Astrocyte (in vitro differentiated cells and primary cell): Measurements from ENCODE around the gene RBFOX2. TPM values are rescaled to one million over a fixed set of nuclear protein-coding genes. Genes with fewer than 3 reads are reported as not detected.
A peak's percentile ranks its signal among the peaks of the same experiment; 100 is the strongest.

Experiments used
- DNase-seq: peaks from one replicate; pipeline ENCODE4 v3.0.0-alpha.2; 2010; ENCODE audit warnings: low read depth
- FAIRE-seq: peaks from 2 replicates; lab custom pipeline; 2011; peaks lifted over from hg19 to GRCh38; lab: Jason Lieb, UNC
- H2AFZ ChIP-seq: 2 replicates; pipeline ENCODE4 v1.6.0; 2012; ENCODE audit warnings: low read depth, low read length, inconsistent platforms
- H3K27ac ChIP-seq: 2 replicates; pipeline ENCODE4 v1.5.1; 2011; ENCODE audit warnings: low read depth, low read length, inconsistent platforms
- H3K27me3 ChIP-seq: 2 replicates; pipeline ENCODE4 v1.6.0; 2011; ENCODE audit warnings: low read length, inconsistent platforms; ENCODE audit not compliant: insufficient read depth
- H3K36me3 ChIP-seq: 2 replicates; pipeline ENCODE4 v1.5.1; 2011; ENCODE audit warnings: low read length, inconsistent platforms; ENCODE audit not compliant: insufficient read depth
- H3K4me1 ChIP-seq: 2 replicates; pipeline ENCODE4 v1.5.1; 2011; ENCODE audit warnings: low read length, inconsistent platforms; ENCODE audit not compliant: insufficient read depth
- H3K4me2 ChIP-seq: 2 replicates; pipeline ENCODE4 v1.6.0; 2012; ENCODE audit warnings: low read length, inconsistent platforms
- H3K4me3 ChIP-seq: 2 replicates; pipeline ENCODE4 v1.5.1; 2011; ENCODE audit warnings: low read depth, mild to moderate bottlenecking, low read length, inconsistent platforms; ENCODE audit not compliant: insufficient read depth
- H3K79me2 ChIP-seq: 2 replicates; pipeline ENCODE4 v1.6.0; 2012; ENCODE audit warnings: mild to moderate bottlenecking, low read length, inconsistent platforms; ENCODE audit not compliant: insufficient read depth
- H3K9ac ChIP-seq: 2 replicates; pipeline ENCODE4 v1.6.0; 2012; ENCODE audit warnings: mild to moderate bottlenecking, low read length, inconsistent platforms
- H3K9me3 ChIP-seq: 2 replicates; pipeline ENCODE4 v1.5.1; 2012; ENCODE audit warnings: low read depth, mild to moderate bottlenecking, low read length, inconsistent platforms; ENCODE audit not compliant: insufficient read depth
- H4K20me1 ChIP-seq: 2 replicates; pipeline ENCODE4 v1.6.0; 2012; ENCODE audit warnings: low read length, inconsistent platforms; ENCODE audit not compliant: insufficient read depth
- H3K27ac Mint-ChIP-seq: one replicate; pipeline ENCODE4 v1.8.0; 2021; ENCODE audit warnings: mild to moderate bottlenecking, mixed read lengths; ENCODE audit not compliant: unreplicated experiment
- H3K27me3 Mint-ChIP-seq: one replicate; pipeline ENCODE4 v1.8.0; 2021; ENCODE audit warnings: low read depth, mixed read lengths; ENCODE audit not compliant: unreplicated experiment
- H3K36me3 Mint-ChIP-seq: one replicate; pipeline ENCODE4 v1.8.0; 2021; ENCODE audit warnings: low read depth, mixed read lengths; ENCODE audit not compliant: unreplicated experiment
- H3K4me1 Mint-ChIP-seq: one replicate; pipeline ENCODE4 v1.8.0; 2021; ENCODE audit warnings: low read depth, mixed read lengths; ENCODE audit not compliant: unreplicated experiment
- H3K4me3 Mint-ChIP-seq: one replicate; pipeline ENCODE4 v1.8.0; 2021; ENCODE audit warnings: mild to moderate bottlenecking, moderate library complexity, mixed read lengths; ENCODE audit not compliant: unreplicated experiment
- H3K9me3 Mint-ChIP-seq: one replicate; pipeline ENCODE4 v1.8.0; 2021; ENCODE audit warnings: mild to moderate bottlenecking, mixed read lengths; ENCODE audit not compliant: unreplicated experiment
- CTCF ChIP-seq: IDR thresholded peaks from 2 replicates; pipeline ENCODE4 v1.5.1; 2011; ENCODE audit warnings: low read depth, mild to moderate bottlenecking, inconsistent platforms, low read length, moderate library complexity; ENCODE audit not compliant: insufficient read depth
- EZH2 ChIP-seq: IDR thresholded peaks from 2 replicates; pipeline ENCODE4 v1.6.1; 2012; ENCODE audit warnings: mild to moderate bottlenecking, low read length, inconsistent platforms; ENCODE audit not compliant: insufficient read depth
- total RNA-seq: library from RNA; stranded (reverse); gene quantifications from 2 replicates; pipeline ENCODE4 v1.2.1, GENCODE V29; 2021

The RBFOX2 gene
- total RNA-seq, 1 donor from 2014 or later = 169 TPM

- Histone ChIP-seq H4K20me1 (peaks cover 74% of the 10 kb centered on the region), H2AFZ (no peak overlapping the region), H3K27me3 (no peaks in the 10 kb centered on the region), H3K9me3 (no peaks in the 10 kb centered on the region), H3K36me3 (peaks cover 18% of the 10 kb centered on the region), H3K4me2 (no peak overlapping the region), H3K79me2 (peaks cover 89% of the 10 kb centered on the region), H3K27ac (no peak overlapping the region), H3K4me3 (no peak overlapping the region), H3K9ac (no peak overlapping the region), H3K4me1 (peaks cover 61% of the 10 kb centered on the region)
- no peak overlapping the region for H3K4me3 Mint-ChIP-seq
- H3K9me3 Mint-ChIP-seq = no peaks in the 10 kb centered on the region
- H3K27ac Mint-ChIP-seq = no peak overlapping the region
- H3K36me3 Mint-ChIP-seq = peaks cover 16% of the 10 kb centered on the region
- FAIRE-seq (no peak), DNase-seq (no peak)
- H3K27me3 Mint-ChIP-seq = no peaks in the 10 kb centered on the region
- peaks cover 47% of the 10 kb centered on the region for H3K4me1 Mint-ChIP-seq
- no peak for TF ChIP-seq EZH2
- no peak for TF ChIP-seq CTCF
Observed at GRCh38 chr22:35781898-35782297, 246.7 kb downstream of the RBFOX2 start.

- Mint-ChIP-seq H3K27me3 (no peaks in the 10 kb centered on the region), H3K4me1 (peaks cover 33% of the 10 kb centered on the region), H3K4me3 (no peak overlapping the region), H3K36me3 (peaks cover 5% of the 10 kb centered on the region), H3K9me3 (no peaks in the 10 kb centered on the region), H3K27ac (peak overlapping the region; percentile 53)
- Histone ChIP-seq H3K4me2 (peak overlapping the region; percentile 79), H3K9ac (peak overlapping the region; percentile 46), H3K4me1 (peaks cover 22% of the 10 kb centered on the region), H3K9me3 (no peaks in the 10 kb centered on the region), H3K27ac (peak overlapping the region; percentile 60), H2AFZ (no peak overlapping the region), H3K27me3 (no peaks in the 10 kb centered on the region), H3K79me2 (peaks cover 73% of the 10 kb centered on the region), H3K36me3 (peaks cover 18% of the 10 kb centered on the region), H4K20me1 (peaks cover 35% of the 10 kb centered on the region), H3K4me3 (peak overlapping the region; percentile 4)
- no peak for TF ChIP-seq CTCF
- no peak for TF ChIP-seq EZH2
- FAIRE-seq = peak; percentile 97
- peak; percentile 89 for DNase-seq
Observed at GRCh38 chr22:35777335-35777975, 251.2 kb downstream of the RBFOX2 start.

GRCh38 chr22:35775339-35775738 is 253.3 kb downstream of the RBFOX2 start:
- Histone ChIP-seq H2AFZ (no peak overlapping the region), H3K9ac (no peak overlapping the region), H3K4me1 (peaks cover 16% of the 10 kb centered on the region), H3K4me2 (no peak overlapping the region), H3K27ac (no peak overlapping the region), H3K4me3 (no peak overlapping the region), H3K27me3 (no peaks in the 10 kb centered on the region), H3K36me3 (peaks cover 17% of the 10 kb centered on the region), H3K79me2 (peaks cover 55% of the 10 kb centered on the region), H3K9me3 (no peaks in the 10 kb centered on the region), H4K20me1 (peaks cover 22% of the 10 kb centered on the region)
- TF ChIP-seq EZH2 (no peak), CTCF (no peak)
- Mint-ChIP-seq H3K4me1 (peaks cover 23% of the 10 kb centered on the region), H3K4me3 (no peak overlapping the region), H3K27ac (peak overlapping the region; percentile 41), H3K36me3 (peaks cover 4% of the 10 kb centered on the region), H3K27me3 (no peaks in the 10 kb centered on the region), H3K9me3 (no peaks in the 10 kb centered on the region)
- no peak for FAIRE-seq
- DNase-seq = no peak
